Adipose tissue (tissue), 3 donors: ENCODE data around the gene MYO7B. TPM values are rescaled to one million over a fixed set of nuclear protein-coding genes. Genes with fewer than 3 reads are reported as not detected.

Experiments used
- H3K27ac ChIP-seq: one replicate; pipeline ENCODE4 v1.5.1; 2013; ENCODE audit warnings: low read depth, low read length
- WGBS, 3 donors: extraction: QIAGEN DNeasy Blood & Tissue Kit; methylation state at CpG; one replicate each; pipeline ENCODE4 v1.1.7; 2013; 5-methylcytosine and 5-hydroxymethylcytosine counted together
- polyA plus RNA-seq, 3 donors: library from polyadenylated mRNA; stranded (reverse); fragments of 200-250 nt; gene quantifications; one replicate each; pipeline ENCODE4 v1.2.3, GENCODE V29; 2013
- donor health status: healthy with polysubstance abuse.
- donor health status: Bipolar disorder and iron deficiency.
- donor health status: healthy.

The MYO7B gene
- polyA plus RNA-seq, 3 donors = 0.40 to 2.2 (median 2.1) TPM

DNA sequence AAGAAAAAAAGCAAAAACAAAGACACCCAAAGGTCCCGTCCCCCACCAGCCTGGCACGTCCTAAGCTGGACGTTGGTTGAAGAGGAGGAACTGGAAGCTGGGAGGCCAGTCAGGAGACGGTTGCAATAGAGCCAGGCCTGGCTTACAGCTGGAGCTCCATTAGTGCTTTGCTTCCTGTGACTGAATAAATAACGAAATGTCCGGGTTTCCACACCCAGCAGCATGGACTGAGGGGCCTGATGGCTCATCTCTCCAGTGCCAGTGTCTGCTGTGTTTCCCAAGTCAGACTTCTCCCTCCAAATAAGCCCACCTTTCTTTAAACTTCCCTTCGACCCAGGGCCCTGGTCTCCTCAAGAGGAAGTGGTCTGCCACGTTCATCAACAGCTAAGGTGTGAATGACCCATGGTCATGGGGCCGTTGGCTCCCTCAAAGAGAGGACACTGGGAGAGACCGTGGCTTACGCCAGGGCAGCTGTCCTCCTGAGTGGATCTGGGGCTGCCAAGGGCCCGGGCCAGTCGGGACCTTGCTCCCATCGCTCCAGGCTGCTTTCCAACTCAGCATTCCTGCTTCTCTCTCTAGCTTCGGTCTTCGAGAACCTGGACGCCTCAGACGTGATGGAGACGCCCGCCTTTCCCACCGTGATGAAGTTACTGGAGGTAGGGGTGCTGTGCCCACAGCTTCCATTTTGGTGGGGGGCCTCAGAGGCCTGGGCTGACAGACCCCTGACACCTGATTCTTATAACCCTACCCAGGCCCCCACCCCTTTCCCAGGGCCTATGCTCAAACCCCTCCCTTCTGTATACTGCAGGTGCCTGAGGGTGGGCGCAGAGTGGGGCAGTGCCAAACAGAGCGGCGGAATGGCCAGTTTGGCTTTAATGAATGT, 44.9 kb downstream of the MYO7B start:
- H3K27ac ChIP-seq = no peak overlapping the region
- WGBS, 3 donors = 77 to 84% (median 81%) methylated on average over 24 of the region's 24 CpGs

DNA sequence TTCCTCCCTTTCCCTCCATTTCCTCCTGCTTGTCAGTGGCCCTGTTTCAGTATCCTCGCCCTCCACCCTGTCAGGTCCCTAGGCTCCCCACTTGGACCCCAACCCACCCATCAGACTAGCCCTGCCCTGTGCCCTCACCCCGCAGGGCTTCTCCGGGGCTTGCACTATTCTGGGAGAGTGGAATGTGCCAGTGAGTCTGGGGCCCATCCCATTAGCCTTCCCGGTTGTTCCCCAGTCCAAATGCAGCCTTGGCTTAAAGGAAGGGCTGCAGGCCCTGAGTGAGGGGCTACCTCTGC, 45.5 kb downstream of the MYO7B start:
- WGBS, 3 donors = 88 to 97% (median 91%) methylated on average over 3 to 4 of the region's 4 CpGs
- H3K27ac ChIP-seq = no peak overlapping the region

DNA sequence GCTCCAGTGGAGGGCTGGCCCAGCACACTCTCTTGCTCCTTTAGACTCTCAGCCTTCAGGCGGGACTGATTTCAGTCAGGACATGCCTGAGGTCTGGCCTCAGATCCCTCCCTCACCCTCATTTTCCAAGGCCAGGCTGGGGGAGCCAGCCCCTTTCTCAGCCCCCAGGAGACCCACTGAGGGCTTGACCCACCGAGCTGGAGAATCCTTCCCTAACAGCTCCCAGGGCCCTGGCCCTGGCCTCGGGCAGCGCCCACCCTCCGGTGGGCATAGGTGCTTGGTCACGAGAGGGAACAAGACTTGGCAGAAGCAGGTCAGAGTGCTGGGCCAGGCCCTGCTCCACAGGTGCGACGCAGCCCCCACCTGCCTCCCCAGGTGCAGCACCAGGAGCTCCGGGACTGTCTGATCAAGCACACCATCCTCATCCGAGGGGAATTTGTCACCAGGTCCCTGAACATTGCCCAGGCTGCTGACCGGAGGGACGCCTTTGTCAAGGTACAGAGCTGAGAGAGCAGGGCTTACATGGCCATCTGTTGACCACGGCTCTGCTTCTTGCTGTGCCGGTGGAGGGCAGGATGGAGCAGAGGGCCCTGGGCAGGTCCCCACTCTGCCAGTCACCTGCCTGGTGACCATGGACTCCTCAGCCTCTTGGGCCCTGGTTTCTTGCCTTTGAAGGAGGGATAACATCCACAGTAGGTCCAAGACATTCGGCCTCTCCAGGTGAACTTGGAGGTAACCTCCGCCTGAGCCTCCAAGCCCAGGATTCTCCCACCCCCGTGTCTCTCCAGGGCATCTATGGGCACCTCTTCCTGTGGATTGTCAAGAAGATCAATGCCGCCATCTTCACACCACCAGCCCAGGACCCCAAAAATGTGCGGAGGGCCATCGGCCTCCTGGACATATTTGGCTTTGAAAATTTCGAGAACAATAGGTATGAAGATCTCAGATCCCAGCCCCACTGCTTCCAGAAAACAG, 46.3 kb downstream of the MYO7B start:
- 84 to 94% (median 92%) methylated on average over 21 of the region's 21 CpGs for WGBS, 3 donors
- no peak overlapping the region for H3K27ac ChIP-seq

DNA sequence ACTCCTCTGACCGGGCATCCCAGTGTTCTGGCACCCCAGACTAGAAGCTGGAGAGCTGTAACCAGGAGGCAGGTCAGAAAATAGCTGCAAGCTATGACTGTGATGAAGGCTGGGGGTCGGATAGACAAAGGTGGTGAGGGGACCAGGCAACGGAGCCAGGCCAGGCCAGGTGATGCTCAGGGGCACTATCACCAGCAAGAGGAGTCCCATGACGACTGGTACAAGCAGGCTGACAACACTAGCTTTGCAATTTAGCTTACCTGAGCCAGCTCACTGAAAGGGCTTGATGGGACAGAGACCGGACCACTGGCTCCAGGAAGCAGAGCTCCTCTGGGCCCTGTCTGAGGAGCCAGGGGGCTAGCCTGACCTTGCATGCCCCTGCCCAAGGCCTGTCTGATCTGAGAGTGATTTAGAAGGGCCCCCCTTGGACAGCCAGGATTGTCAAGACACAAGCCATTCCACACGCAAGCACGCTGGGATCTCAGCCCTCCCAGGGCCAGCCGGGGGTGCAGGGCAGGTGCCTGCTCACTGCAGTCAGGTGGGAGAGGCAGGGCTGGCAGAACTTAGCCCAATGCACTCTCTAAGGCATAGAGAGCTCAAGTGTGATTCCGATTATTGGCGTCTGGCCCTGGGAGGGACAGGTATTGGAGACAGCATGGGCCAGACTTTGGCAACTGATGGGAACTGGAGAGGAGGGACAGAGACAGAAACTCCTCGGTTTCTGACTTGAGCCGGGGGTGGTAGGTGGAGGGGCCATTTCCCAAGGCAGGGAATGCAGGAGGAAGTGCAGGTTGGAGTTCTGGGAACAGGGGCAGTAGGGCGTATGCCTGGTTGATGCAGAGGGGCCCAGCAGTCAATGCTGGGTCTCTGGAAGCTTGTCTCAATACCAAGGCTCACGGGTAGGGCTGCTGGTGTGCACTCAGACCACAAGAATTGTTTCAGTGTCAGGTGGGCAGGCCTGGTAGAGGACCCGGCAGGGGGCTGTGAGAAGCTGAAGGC, 47.7 kb downstream of the MYO7B start:
- 72 to 85% (median 83%) methylated on average over 15 of the region's 15 CpGs for WGBS, 3 donors

DNA sequence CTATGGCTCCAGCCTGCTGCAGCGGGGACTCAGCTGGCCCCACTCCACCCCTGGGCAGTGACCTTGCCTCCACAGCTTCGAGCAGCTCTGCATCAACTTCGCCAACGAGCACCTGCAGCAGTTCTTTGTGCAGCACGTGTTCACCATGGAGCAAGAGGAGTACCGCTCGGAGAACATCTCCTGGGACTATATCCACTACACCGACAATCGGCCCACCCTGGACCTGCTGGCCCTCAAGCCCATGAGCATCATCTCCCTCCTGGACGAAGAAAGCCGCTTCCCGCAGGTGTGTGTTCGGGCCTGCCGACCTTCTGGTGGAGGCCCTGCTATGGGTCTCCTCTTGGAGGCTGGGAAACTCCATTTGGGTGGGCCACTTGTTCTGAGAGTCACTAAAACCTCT, 48.6 kb downstream of the MYO7B start:
- 85 to 93% (median 93%) methylated on average over 14 of the region's 14 CpGs for WGBS, 3 donors
- H3K27ac ChIP-seq = no peak overlapping the region

More for the DNA sequence above, 47.7 kb downstream of the MYO7B start:
- no peak overlapping the region for H3K27ac ChIP-seq

DNA sequence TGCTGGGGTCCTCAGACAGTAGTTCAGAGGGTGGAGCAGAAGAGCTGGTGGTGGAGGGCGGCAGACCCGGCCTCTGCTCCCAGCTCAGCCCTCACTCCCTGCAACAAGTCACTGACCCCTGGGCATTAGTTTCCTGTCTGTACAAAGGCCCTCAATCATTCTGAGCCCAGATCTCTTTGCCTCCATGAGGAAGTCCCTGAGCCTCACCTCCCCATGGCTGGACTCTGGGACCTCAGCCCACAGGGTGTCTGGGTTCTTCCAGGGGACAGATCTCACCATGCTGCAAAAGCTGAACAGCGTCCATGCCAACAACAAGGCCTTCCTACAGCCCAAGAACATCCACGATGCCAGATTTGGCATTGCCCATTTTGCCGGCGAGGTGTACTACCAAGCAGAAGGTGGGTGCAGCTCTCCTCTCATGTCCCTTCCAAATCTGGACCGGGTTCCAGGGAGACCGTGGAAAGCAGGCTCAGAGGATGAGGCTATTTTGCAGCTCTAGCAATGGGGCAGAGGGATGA, 49.1 kb downstream of the MYO7B start:
- H3K27ac ChIP-seq = no peak overlapping the region
- 77 to 85% (median 82%) methylated on average over 8 of the region's 8 CpGs for WGBS, 3 donors

DNA sequence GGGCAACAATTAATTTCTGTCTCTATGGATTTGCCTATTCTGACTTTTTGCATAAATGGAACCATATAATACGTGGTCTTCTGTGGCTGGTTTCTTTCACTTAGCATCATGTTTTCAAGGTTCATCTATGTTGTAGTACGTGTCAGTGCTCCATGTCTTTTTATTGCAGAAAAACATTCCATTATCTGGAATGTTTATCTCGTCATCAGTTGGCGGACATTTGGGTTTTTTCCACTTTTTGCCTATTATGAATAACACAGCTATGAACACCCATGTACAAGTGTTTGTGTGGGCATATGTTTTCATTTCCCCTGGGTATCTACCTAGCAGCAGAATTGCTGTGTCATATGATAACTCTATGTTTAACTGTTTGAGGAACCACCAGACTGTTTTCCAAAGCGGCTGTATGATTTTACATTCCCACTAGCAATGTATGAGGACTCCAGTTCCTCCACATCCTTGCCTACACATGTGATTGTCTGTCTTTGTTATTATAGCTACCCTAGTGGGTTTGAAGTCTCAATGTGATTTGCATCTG, 49.9 kb downstream of the MYO7B start:
- no peak overlapping the region for H3K27ac ChIP-seq
- 83 to 92% (median 90%) methylated on average over 5 of the region's 5 CpGs for WGBS, 3 donors

DNA sequence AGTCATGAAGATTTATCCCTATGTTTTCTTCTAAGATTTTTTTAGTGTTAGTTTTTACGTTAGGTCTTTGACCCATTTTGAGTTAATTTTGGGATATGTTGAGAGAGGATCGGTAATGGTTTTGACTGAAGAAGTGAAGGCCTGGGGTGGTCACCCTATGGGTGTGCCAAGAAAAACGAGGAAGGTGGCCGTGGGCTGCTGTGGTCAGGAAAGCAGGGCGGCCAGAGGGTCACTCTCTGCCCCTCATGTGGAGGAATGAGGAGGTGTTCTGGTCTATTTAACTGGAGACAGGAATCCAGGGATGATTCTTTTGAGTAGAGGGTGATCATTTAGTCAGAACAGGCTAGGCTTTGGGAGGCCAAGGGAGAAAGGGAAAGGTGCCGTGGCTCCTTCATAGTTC, 50.7 kb downstream of the MYO7B start:
- no peak overlapping the region for H3K27ac ChIP-seq
- 80 to 84% (median 83%) methylated on average over 6 of the region's 6 CpGs for WGBS, 3 donors

DNA sequence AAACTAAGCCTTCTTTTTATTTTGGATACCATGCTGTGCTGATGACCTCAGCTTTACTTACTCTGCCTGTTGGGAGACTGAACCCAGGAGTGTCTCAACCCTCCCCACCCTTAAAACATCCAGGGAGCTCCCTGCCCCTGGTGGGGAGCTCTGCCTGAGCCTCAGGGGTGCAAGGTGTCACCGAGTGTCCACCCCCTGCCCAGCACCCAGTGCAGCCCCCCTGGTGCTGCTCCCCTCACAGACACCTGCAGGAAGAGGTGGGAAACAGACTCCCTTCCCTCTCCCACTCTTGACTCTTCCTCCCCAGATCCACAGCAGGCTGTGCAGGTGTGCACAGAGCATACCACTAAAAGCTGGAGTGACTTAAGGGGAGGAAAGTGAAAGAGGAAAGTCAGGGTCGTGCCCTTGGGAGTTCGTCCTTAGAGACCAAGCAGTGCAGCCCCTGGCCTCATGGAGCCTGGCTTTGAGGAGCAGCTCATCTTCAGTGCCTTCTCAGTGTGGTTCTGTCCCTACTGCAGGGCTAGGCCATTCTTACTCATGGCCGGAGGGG, 51.3 kb downstream of the MYO7B start:
- no peak overlapping the region for H3K27ac ChIP-seq
- 78 to 85% (median 83%) methylated on average over 4 of the region's 4 CpGs for WGBS, 3 donors

DNA sequence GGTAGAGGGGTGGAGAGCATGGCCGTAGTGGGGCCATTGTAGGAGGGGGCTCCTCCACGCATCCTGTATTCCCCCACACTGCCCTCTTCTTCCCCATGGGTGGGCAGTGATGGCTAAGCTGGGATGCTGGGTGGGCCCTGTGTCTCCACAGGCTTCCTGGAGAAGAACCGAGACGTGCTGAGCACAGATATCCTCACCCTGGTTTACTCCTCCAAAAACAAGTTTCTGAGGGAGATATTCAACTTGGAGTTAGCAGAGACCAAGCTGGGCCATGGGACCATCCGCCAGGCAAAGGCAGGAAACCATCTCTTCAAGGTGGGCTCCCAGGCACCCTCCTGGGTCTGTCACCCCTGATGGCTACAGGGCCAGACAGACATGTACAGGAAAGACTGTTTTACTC, 52.8 kb downstream of the MYO7B start:
- H3K27ac ChIP-seq = no peak overlapping the region
- WGBS, 3 donors = 80 to 96% (median 94%) methylated on average over 5 of the region's 5 CpGs

DNA sequence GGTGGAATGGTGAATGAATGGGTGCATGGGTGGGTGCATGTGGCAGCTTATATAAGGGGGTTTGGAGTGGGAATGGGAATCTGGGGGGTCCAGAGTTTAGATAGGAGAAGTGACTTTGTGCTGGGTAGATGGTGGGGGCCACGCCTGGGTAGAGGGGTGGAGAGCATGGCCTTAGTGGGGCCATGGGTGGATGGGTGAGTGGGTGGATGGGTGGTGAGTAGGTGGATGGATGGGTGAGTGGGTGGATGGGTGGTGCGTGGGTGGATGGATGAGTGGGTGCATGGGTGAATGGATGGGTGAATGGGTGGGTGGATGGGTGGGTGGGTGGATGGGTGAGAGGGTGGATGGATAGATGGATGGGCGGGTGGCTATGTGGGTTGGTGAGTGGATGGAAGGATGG, 53.9 kb downstream of the MYO7B start:
- WGBS, 3 donors = 91 to 100% (median 95%) methylated on average over 2 to 3 of the region's 3 CpGs
- H3K27ac ChIP-seq = no peak overlapping the region

DNA sequence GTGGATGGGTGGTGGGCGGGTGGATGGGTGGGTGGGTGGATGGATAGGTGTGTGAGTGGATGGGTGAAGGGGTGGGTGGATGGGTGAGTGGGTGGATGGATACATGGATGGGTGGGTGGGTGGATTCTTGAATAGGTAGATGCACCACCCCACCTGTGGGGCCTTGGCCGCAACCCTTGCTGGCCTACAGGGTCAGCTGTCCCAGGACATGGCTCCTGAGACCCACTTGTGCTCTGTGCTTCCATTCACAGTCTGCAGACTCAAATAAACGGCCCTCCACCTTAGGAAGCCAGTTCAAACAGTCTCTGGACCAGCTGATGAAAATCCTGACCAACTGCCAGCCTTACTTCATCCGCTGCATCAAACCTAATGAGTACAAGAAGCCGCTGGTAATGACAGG, 54.4 kb downstream of the MYO7B start:
- no peak overlapping the region for H3K27ac ChIP-seq
- WGBS, 3 donors = 78 to 91% (median 88%) methylated on average over 5 of the region's 5 CpGs

DNA sequence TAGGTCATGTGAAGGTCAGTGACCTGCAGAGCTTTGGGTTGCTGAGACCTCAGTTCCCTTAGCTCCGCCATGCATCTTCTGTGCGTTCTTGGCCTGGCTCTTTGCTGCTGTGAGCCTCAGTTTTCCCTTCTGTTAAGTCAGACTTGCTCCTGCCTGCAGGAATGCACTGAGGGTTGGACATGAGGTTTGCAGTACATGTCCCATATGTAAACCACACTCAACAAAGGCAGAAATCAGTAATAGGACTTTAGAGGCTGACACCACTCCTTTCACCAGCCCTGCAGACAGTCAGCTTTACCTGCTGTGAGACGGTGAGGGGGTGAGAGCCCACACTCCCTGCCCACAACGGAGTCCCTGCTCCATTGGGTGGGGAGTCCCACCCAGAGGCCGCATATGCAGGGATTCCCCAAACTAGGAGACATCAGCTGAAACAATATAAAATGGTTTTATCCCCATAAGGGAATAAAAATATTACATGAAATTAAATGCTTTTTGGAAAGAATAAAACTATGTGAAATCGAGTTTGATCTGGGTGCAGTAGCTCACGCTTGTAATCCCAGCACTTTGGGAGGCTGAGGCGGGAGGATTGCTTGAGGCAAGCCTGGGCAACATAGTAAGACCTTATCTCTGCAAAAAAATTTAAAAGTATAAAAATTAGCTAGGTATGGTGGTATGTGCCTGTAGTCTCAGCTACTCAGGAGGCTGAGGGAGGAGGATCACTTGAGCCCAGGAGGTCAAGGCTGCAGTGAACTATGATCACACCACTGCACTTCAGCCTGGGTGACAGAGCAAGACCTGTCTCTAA, 55.1 kb downstream of the MYO7B start:
- 88 to 94% (median 93%) methylated on average over 8 of the region's 8 CpGs for WGBS, 3 donors

DNA sequence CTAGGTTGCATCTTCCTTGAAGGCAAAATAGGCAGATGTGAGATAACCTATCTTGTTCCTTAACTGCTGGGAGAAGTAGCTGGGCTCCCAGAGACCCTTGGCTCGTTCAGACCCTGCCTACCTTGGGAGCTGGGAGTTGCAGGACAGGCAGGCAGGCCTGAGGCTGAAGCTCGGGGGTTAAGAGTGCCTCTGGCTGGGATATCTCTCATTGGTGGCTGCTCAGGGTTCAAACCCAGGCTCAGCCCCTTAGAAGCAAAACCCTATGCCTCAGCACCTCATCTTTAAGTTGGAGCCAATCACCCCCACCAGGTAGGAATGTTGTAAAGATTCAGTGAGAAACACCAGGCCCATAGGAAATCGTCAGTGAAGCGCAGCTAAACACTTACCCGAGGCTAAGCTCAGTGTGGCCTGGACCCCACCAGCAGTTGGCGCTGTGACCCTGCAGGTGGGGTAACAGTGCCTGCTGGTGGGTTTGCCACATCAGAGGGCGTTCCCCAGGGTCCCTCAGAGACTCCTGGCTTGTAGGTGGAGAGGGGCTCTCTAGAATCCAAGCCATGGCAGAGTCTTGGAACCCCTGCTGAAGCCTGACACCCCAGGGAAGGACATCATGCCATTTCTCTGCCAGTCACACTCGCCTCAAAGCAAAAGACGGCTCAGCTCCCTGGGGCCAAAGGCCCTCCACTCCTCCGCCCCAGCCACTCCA, 55.9 kb downstream of the MYO7B start:
- H3K27ac ChIP-seq = no peak overlapping the region
- 45 to 48% (median 47%) methylated on average over 10 of the region's 10 CpGs for WGBS, 3 donors

More for the DNA sequence above, 55.1 kb downstream of the MYO7B start:
- no peak overlapping the region for H3K27ac ChIP-seq

DNA sequence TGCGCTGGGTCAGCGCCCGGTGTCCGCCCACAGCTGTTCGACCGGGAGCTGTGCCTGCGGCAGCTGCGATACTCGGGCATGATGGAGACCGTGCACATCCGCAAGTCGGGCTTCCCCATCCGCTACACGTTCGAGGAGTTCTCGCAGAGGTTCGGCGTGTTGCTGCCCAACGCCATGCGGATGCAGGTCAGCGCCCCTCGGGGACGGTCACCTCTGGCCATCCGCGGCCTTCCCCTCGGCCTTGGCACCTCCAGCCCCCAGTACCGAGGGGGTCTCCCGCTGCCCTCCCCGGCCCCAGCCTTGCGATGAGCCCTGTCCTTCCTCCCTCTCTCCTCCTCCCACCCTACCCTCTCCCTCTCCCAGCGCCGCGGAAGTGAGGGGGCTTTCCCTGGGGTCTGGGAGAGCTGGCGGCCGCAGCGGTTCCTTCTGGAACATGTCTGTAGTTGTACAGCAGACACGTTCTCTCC, 57.3 kb downstream of the MYO7B start:
- WGBS, 3 donors = 93 to 96% (median 94%) methylated on average over 37 of the region's 37 CpGs
- no peak overlapping the region for H3K27ac ChIP-seq
